GM20000 (cell line): Measurements from ENCODE around the gene ADAMTSL2.

Experiments used
- DNase-seq: peaks from one replicate; pipeline ENCODE4 v3.0.0; 2012; ENCODE audit warnings: low spot score
- CTCF ChIP-seq: IDR thresholded peaks from 2 replicates; pipeline ENCODE4 v1.5.1; 2012; ENCODE audit warnings: mild to moderate bottlenecking, control low read depth; ENCODE audit errors: extremely low read depth, missing control alignments

ADAMTSL2 gene

GRCh38 chr9:133591116-133591910, 56.8 kb downstream of the ADAMTSL2 start:
- no peak for DNase-seq
- TF ChIP-seq CTCF = no peak

- TF ChIP-seq CTCF = no peak
- no peak for DNase-seq
Measured at GRCh38 chr9:133591985-133592384, 57.5 kb downstream of the ADAMTSL2 start.

GRCh38 chr9:133592731-133593409, 58.4 kb downstream of the ADAMTSL2 start:
- TF ChIP-seq CTCF = peak; percentile 15
- no peak for DNase-seq

- no peak for DNase-seq
- TF ChIP-seq CTCF = no peak
Measured at GRCh38 chr9:133593587-133594253, 59.2 kb downstream of the ADAMTSL2 start.

GRCh38 chr9:133594310-133594709, 59.8 kb downstream of the ADAMTSL2 start:
- no peak for TF ChIP-seq CTCF
- DNase-seq = no peak

- TF ChIP-seq CTCF = no peak
- DNase-seq = no peak
Measured at GRCh38 chr9:133595910-133596309, 61.4 kb downstream of the ADAMTSL2 start.
